GM21576 (cell line): ENCODE data around the gene ITGB3BP.
A peak's percentile ranks its signal among the peaks of the same experiment; 100 is the strongest.
"Not testable (repeated sequence)": the region's sequence is repeated elsewhere in the genome, so short reads cannot be mapped to it uniquely, and the experiment has no call there.

ENCODE experiments used
- ATAC-seq: cut with Tn5 transposase; IDR thresholded peaks from one replicate; pipeline ENCODE4 v1.9.1; 2021; ENCODE audit warnings: mild to moderate bottlenecking, moderate library complexity; ENCODE audit not compliant: unreplicated experiment

The ITGB3BP gene

GRCh38 chr1:63522891-63523728, at the start of gene ITGB3BP, which contains the start of gene EFCAB7:
TSS of gene ITGB3BP (minus strand) at chr1:63523225. CDS start at chr1:63523133, 92 bp downstream.
TSS of gene EFCAB7 (plus strand) at chr1:63523525. CDS start at chr1:63525573, 2,048 bp downstream.
- peak; percentile 90 for ATAC-seq

DNA sequence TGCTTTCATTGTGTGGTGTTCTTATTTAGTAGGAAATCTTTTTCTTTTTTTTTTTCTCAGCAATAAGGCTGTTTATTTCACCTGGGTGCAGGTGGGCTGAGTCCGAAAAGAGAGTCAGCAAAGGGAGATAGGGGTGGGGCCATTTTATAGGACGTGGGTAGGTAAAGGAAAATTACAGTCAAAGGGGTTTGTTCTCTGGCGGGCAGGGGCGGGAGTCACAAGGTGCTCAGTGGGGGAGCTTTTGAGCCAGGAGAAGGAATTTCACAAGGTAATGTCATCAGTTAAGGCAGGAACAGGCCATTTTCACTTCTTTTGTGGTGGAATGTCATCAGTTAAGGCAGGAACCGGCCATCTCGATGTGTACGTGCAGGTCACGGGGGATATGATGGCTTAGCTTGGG, 49.7 kb upstream of the ITGB3BP start:
- ATAC-seq: not testable (repeated sequence)

GRCh38 chr1:63569640-63570316, 46.8 kb upstream of the ITGB3BP start:
- ATAC-seq: no peak

DNA sequence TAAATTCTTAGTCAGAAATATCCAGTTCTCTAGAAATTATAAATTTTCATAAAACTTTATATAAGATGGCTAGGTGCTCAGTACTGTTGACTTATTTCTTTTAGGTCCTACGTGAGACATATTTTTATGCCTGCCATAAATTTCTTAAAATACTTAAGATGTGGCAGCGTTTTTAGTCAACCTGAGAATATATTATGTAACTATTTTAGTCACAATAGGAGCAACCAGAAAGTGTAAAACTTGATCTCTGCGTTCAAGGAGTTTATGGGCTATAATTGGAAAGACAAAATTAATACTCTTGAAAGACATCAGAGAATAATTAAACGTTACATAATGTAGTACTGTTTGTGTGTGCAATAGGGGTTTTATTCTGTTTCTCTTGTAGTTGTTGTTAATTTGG, 46.0 kb upstream of the ITGB3BP start:
- ATAC-seq: no peak

GRCh38 chr1:63563745-63564144, 40.7 kb upstream of the ITGB3BP start:
- ATAC-seq: no peak

DNA sequence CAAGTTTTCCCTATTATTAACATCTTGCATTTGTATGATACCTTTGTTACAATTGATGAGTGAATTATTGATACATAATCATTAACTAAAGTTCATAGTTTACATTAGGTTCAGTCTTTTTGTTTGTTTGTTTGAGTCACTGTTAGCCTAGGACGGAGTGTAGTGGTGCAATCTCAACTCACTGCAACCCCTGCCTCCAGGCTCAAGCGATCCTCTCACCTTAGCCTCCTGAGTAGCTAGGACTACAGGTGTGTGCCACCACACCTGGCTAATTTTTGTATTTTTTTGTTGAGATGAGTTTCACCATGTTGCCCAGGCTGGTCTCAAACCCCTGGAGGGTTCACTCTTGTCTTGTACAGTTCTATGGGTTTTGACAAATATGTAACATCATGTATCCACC, 36.3 kb upstream of the ITGB3BP start:
- no peak for ATAC-seq

DNA sequence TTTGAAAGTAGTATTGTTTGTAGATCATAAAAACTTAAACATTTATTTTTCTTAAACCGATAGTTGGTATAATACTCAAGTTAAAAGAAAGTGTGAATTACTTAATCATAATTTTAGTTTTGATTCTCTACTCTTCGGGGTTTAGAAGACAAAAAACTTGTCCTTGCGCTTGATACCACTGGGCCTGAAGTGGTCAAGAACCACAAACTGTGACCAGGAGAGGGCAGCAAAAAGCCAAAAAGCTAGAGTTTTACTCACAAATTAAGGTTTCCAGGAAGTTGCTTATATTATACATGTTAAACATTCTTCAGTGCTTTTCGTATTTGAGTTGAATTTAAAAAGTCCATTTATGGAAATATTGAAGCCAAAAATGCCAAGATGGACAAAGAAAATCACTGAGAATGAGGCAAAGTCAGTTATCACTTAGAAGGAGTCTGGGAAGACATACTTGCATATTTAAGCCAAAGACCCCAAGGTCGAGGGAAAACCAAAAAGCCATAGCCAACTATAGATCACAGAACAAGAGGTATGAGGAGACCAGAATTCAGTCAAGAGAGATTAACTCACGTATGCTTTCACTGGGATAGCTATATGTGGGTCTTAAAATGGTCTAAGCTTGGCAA, 34.5 kb upstream of the ITGB3BP start:
- ATAC-seq: no peak

DNA sequence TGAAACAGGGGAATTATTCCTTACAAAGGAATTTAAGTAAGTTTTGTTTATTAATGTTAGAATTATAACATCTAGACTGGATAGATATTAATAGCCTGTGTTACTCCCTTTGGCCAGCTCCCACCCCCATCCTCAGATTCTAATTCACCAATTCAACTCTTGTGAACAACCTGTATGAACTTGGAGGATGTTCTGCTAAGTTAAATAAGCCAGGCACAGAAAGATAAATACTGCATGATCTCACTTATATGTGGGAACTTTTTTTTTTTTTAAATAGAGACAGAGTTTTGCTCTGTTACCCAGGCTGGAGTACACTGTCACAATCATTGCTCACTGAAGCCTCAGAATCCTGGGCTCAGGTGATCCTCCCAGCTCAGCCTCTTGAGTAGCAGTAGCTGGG, 32.5 kb upstream of the ITGB3BP start:
- ATAC-seq: no peak

GRCh38 chr1:63548877-63549276, 25.9 kb upstream of the ITGB3BP start:
- ATAC-seq: no peak

DNA sequence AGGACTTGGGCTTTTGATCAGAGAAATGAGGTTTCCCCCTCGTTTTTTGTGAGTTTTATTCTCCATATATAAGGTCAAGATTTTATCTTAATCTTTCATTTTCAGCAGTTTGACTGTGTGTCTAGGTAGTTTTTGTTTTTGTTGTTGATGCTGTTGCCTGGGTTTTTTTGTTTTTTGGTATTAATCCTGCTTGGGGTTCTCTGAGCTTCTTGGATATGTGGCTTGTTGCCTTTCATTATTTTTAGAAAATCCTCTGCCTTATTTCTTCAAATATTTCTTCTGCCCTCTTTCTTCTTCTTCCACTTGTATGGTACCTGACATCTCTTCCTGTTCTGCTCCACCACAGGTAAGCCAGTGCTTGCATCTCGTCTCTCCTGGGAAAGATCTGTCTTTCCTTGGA, 25.3 kb upstream of the ITGB3BP start:
- ATAC-seq: no peak

- no peak for ATAC-seq
These were observed 24.7 kb upstream of the ITGB3BP start for GRCh38 chr1:63547621-63548294.

DNA sequence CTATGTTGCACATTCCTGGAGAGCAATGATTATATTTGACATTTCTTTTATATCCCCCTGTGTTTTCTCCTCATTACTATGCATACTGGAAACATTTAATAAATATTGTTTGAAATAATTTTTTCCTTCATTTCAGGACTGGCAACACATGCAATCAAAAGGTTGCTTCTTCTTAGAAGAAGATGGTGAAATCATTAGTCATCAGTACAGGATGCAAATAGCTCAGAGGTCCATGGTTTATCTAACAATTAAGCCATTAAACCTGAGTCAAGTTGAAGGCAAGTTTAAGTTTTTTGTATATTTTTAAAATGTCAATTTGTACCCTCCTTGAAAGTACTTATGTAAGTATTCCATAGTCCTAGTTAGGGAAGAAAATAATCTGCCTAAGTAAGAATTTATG, 22.8 kb upstream of the ITGB3BP start:
- ATAC-seq: no peak

DNA sequence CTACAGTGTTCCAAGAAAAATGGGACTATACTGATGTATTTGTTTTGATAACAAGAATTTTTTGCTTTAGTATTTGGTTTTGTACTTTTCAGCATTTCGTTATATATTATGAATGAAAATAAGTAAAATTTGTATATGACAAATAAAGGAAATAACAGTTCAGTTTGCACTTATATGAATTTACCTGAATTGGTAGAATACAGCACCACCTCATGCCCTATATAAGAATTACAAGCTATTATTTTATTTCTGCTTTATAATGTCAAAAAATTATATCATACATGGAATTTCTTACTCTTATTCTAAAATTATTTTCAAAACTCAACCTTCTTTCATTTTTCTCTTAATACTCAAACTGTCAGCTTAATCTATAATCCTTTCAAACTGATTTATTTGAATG, 14.9 kb upstream of the ITGB3BP start:
- ATAC-seq: no peak

GRCh38 chr1:63537006-63537405, 14.0 kb upstream of the ITGB3BP start:
- no peak for ATAC-seq

DNA sequence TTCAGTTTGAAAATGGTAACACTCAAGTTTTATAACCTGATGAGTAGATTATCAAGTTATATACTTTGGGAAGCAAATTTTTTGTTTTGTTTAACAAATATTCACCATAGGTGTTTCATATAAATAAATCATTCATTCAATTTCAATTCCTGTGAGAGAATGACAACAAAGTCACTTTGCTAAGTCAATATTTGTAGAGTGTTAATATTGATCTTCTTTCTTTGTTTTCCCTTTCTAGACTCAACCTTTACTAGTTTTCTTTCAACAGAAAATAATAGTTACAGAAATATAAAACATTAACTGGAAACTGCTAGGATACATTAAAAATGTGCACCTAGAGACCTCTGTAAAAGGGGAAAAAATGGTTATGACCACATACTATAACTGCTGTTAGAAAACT, 11.4 kb upstream of the ITGB3BP start:
- no peak for ATAC-seq

GRCh38 chr1:63533931-63534330, 10.9 kb upstream of the ITGB3BP start:
- ATAC-seq: no peak

- ATAC-seq: no peak
These were observed 9.7 kb upstream of the ITGB3BP start for GRCh38 chr1:63532727-63533126.

- ATAC-seq: no peak
These were observed 1.2 kb upstream of the ITGB3BP start for GRCh38 chr1:63524201-63524600.

DNA sequence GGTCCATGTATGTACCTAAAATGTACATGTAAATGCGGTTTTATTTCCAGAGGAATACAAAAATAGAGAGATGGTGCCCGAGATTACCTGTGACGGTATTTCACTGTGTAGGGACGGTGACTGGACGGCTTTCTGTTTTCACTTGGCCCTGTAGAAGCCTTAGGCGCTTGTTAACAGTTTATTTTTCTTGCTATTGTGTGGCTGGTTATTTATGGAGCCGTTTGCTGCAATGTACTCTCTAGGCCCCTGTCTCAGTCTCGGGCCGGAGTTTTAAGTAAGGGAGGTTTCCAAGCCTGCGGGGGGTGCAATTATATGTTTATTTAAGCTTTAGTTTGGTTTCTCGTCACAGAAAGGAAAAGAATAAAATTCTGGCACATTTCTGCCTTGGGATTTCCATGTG, 713 bp upstream of the ITGB3BP start:
- peak; percentile 17 for ATAC-seq

- ATAC-seq: no peak
These were observed 6.4 kb downstream of the ITGB3BP start for GRCh38 chr1:63516629-63517028.

DNA sequence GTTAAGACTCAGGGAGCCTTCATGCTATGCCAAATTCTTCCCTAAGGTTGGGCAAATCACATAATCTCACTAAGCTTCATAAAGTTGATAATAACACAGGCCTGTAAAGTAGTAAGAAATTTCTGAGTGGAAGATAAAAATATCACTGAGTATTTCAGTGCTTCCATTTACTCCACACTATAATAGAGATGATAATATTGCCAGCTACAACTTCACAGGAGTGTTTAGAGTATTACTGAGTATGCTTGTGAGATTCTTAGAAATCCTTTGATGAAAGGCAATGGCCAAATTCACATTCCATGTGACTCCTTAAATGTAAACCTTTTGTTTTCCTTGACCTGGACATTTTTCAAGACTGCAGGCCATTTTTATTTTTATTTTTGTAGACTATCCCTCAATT, 10.4 kb downstream of the ITGB3BP start:
- no peak for ATAC-seq
